ENCODE results near the gene RHOBTB3. TPM values are rescaled to one million over a fixed set of nuclear protein-coding genes. Genes with fewer than 3 reads are reported as not detected.

The RHOBTB3 gene
- total and polyA plus RNA-seq, 8 donors: 26.5 to 93.0 (median 64.1) TPM

DNA sequence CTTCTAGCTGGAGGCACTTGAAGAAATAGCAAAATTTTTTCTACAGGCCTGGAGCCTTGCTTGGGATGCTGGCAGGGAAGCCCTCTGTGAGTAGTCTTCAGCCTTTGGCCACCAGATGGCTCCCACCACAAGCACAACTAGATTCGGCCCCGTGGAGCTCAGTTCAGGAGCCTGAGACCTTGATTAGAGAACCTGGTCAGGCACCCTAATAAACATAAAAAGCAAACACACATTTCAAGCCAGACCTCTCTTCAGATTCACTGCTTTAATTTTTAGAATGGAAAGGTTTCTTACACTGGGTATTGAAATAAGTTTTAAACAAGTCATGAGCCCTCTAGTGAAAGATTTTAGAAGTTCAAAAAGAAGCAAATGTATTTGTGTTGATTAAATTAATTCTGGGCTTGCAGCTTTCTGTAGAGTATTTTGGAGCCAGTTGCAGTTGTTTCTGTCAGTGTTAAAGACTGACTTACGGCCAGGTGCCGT lies 50.0 kb downstream of the RHOBTB3 start:
- TF ChIP-seq, protein P1, sequence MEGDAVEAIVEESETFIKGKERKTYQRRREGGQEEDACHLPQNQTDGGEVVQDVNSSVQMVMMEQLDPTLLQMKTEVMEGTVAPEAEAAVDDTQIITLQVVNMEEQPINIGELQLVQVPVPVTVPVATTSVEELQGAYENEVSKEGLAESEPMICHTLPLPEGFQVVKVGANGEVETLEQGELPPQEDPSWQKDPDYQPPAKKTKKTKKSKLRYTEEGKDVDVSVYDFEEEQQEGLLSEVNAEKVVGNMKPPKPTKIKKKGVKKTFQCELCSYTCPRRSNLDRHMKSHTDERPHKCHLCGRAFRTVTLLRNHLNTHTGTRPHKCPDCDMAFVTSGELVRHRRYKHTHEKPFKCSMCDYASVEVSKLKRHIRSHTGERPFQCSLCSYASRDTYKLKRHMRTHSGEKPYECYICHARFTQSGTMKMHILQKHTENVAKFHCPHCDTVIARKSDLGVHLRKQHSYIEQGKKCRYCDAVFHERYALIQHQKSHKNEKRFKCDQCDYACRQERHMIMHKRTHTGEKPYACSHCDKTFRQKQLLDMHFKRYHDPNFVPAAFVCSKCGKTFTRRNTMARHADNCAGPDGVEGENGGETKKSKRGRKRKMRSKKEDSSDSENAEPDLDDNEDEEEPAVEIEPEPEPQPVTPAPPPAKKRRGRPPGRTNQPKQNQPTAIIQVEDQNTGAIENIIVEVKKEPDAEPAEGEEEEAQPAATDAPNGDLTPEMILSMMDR (IDR thresholded peaks at IDR 0.05): peak; percentile 83 to 92
- Histone ChIP-seq H3K9me3 (no peaks in the 10 kb centered on the region), H3K4me1 (peaks cover 0 to 28% of the 10 kb centered on the region in 2 donors), H3K4me3 (no peak overlapping the region), H3K36me3 (no peaks in the 10 kb centered on the region), H3K27me3 (no peaks in the 10 kb centered on the region), H3K27ac (peak overlapping the region; percentile 16 to 53)
- peak; percentile 98 for ATAC-seq
- intact Hi-C loops (cut with DNase I): loop anchor here (5.0 to 10.0 kb wide), 2 partner anchors 61 to 64 kb away; no protein-coding TSS in a partner anchor
- DNase-seq: peak; percentile 72 to 82 (median 82)

- DNase-seq (no peak), ATAC-seq (no peak)
- TF ChIP-seq, protein P1 (IDR thresholded peaks at IDR 0.05): no peak
- Histone ChIP-seq H3K9me3 (no peaks in the 10 kb centered on the region), H3K4me1 (peaks cover 0 to 28% of the 10 kb centered on the region in 2 donors), H3K4me3 (no peak overlapping the region), H3K27me3 (no peaks in the 10 kb centered on the region), H3K27ac (no peak overlapping the region), H3K36me3 (no peaks in the 10 kb centered on the region)
- intact Hi-C loops (cut with DNase I): loop anchor here (5.0 to 10.0 kb wide), 2 partner anchors 60 to 63 kb away; no protein-coding TSS in a partner anchor
Measured at GRCh38 chr5:95782181-95782580, 51.0 kb downstream of the RHOBTB3 start.

GRCh38 chr5:95783661-95784060 lies 52.5 kb downstream of the RHOBTB3 start:
- intact Hi-C loops (cut with DNase I): loop anchor here (5.0 to 10.0 kb wide), 2 partner anchors 59 to 61 kb away; no protein-coding TSS in a partner anchor
- no peak for ATAC-seq

DNA sequence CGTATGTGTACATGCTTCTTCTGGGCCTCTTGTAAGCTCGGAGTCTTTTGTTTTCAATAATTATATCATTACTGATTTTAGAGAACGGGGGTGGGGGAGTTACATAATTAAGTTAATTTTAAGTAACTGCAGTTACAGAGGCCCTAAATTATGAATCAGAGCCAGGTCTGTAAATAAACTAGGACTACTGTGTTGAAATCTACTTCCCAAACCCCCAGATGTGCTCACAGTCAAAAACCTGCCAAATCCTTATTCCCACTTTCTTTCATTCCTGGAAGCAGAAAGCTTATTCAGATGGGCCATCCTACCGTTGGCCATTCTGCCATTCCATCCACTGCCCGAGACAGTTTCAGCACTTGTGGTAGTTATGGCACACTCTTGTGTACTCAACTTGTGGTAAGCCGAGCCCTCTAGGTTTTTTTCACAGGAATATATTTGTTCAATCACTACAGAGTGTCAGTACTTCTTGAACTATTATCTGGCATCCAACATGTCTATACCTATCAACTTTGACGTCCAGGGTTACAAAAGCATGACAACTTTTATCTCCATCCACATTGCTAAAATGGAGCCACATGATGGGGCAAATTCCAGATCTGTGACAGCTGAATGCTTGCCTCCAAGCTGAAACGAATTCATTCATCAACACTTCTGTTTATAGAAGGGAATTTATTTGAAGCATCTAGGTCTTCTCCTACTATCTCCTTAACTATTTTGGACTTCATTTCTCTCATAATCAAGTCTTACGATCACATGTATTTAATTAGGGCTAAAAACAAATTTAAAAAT lies 53.6 kb downstream of the RHOBTB3 start:
- peaks cover 0 to 18% of the 10 kb centered on the region in 2 donors for H3K4me1 ChIP-seq
- H3K4me3 ChIP-seq: no peak overlapping the region
- intact Hi-C loops (cut with DNase I): loop anchor here (5.0 to 10.0 kb wide), 2 partner anchors 58 to 60 kb away; no protein-coding TSS in a partner anchor
- no peaks in the 10 kb centered on the region for H3K27me3 ChIP-seq
- no peaks in the 10 kb centered on the region for H3K9me3 ChIP-seq
- TF ChIP-seq, protein P1 (IDR thresholded peaks at IDR 0.05): no peak
- no peak overlapping the region for H3K27ac ChIP-seq
- DNase-seq (no peak), ATAC-seq (no peak)
- H3K36me3 ChIP-seq: peaks cover 0 to 8% of the 10 kb centered on the region in 2 donors

More at GRCh38 chr5:95783661-95784060, 52.5 kb downstream of the RHOBTB3 start:
- no peak for DNase-seq
- H3K27ac ChIP-seq: no peak overlapping the region
- H3K9me3 ChIP-seq: no peaks in the 10 kb centered on the region
- H3K27me3 ChIP-seq: no peaks in the 10 kb centered on the region
- peaks cover 0 to 8% of the 10 kb centered on the region in 2 donors for H3K36me3 ChIP-seq
- no peak overlapping the region for H3K4me3 ChIP-seq
- TF ChIP-seq, protein P1 (IDR thresholded peaks at IDR 0.05): no peak
- peaks cover 0 to 28% of the 10 kb centered on the region in 2 donors for H3K4me1 ChIP-seq

- intact Hi-C loops (cut with DNase I): loop anchor here in 1 of 2 donors (10.0 kb wide), 1 partner anchor 58 kb away; no protein-coding TSS in a partner anchor
- H3K36me3 ChIP-seq: peaks cover 0 to 8% of the 10 kb centered on the region in 2 donors
- TF ChIP-seq, protein P1 (IDR thresholded peaks at IDR 0.05): no peak
- ATAC-seq: no peak
- H3K9me3 ChIP-seq: no peaks in the 10 kb centered on the region
- DNase-seq: no peak
- no peaks in the 10 kb centered on the region for H3K27me3 ChIP-seq
- no peaks in the 10 kb centered on the region for H3K4me1 ChIP-seq
- no peak overlapping the region for H3K27ac ChIP-seq
- H3K4me3 ChIP-seq: no peak overlapping the region
Measured at GRCh38 chr5:95786821-95787418, 55.8 kb downstream of the RHOBTB3 start.
